Endothelial cell of umbilical vein (primary cell): ENCODE measurements around the gene SUPT4H1.

Experiments used
- CTCF ChIP-seq, 2 donors: IDR thresholded peaks; 1 replicate in 1 of 2; 2 replicates in 1 of 2; pipeline ENCODE4 v1.5.1; 2011; ENCODE audit warnings: low read length in 2 of 2, mild to moderate bottlenecking in 2 of 2, moderate library complexity in 2 of 2, control low read depth in 1 of 2, inconsistent platforms in 1 of 2, low read depth in 1 of 2; ENCODE audit not compliant: insufficient read depth in 1 of 2; ENCODE audit errors: extremely low read depth in 1 of 2
- POLR2A ChIP-seq: IDR thresholded peaks from 2 replicates; pipeline ENCODE4 v1.6.1; 2012; ENCODE audit warnings: low read depth, mild to moderate bottlenecking, control low read depth, low read length

GRCh38 chr17:58352596-58353388 is 791 bp upstream of the SUPT4H1 start:
- TF ChIP-seq POLR2A (no peak), CTCF (IDR thresholded peaks at IDR 0.05; ENCODE audit: extremely low read depth in 1 of 2, insufficient read depth in 1 of 2, low read depth in 1 of 2, low read length in 2 of 2) (no peak)
